K562 (cell line): ENCODE results near the gene TMCC1. TPM values are rescaled to one million over a fixed set of nuclear protein-coding genes. Genes with fewer than 3 reads are reported as not detected.
"Not testable (repeated sequence)": the region's sequence is repeated elsewhere in the genome, so short reads cannot be mapped to it uniquely, and the experiment has no call there.

Experiments
- ATAC-seq: fragments of 200-7000 bp; cut with Tn5 transposase; 3 replicates; pipeline ENCODE4 v1.9.1; 2020; ENCODE audit warnings: moderate library complexity
- BruUV-seq: library from RNA; stranded (reverse); fragments of 400-500 nt; replicated peaks from 2 replicates; lab custom pipeline; 2021; lab: Mats Ljungman, UMichigan
- CTCF ChIA-PET: fragments of 300-600 bp; formaldehyde crosslinking; extraction: SDS; loops from one replicate; lab custom pipeline; 2021; ENCODE audit warnings: low intra/inter-chr PET ratio; lab: Yijun Ruan, JAX
- POLR2A ChIA-PET: fragments of 300-600, 350-650 bp; sonication (Branson Sonifier 250); formaldehyde crosslinking; extraction: SDS; loops from one replicate; lab custom pipeline; 2021; ENCODE audit warnings: antibody characterized with exemption, inconsistent platforms; lab: Yijun Ruan, JAX
- DNase-seq, 4 experiments: peaks; one replicate each; pipeline versions ENCODE4 v3.0.0 to v3.0.0-alpha.2; 2011 to 2018; ENCODE audit warnings: low spot score in 3 of 4, mixed read lengths in 3 of 4; ENCODE audit errors: extremely low read depth in 1 of 4
- FAIRE-seq: peaks from 2 replicates; lab custom pipeline; 2011; peaks lifted over from hg19 to GRCh38; lab: Jason Lieb, UNC
- H2AFZ ChIP-seq: 2 replicates; pipeline ENCODE4 v1.6.0; 2011; ENCODE audit warnings: low read depth, low read length, control low read depth, inconsistent platforms
- H3K27ac ChIP-seq: fragments of 200-600 bp; 3 replicates; pipeline ENCODE4 v1.8.0; 2011; ENCODE audit warnings: low read depth, mild to moderate bottlenecking, control low read depth, inconsistent platforms, low read length, moderate library complexity, mixed read lengths; ENCODE audit errors: extremely low read depth
- H3K27me3 ChIP-seq, 2 experiments: fragments of 300-600 bp in 1 of 2; 2 replicates in 1 of 2; 3 replicates in 1 of 2; pipeline versions ENCODE4 v1.6.0 to v1.8.0; 2011; ENCODE audit warnings: inconsistent platforms in 2 of 2, low read length in 2 of 2, mild to moderate bottlenecking in 1 of 2, mixed read lengths in 1 of 2, moderate library complexity in 1 of 2; ENCODE audit not compliant: control insufficient read depth in 2 of 2, insufficient read depth in 2 of 2
- H3K36me3 ChIP-seq: fragments of 300-600 bp; 3 replicates; pipeline ENCODE4 v1.8.0; 2011; ENCODE audit warnings: mild to moderate bottlenecking, low read length, inconsistent platforms; ENCODE audit not compliant: control insufficient read depth, insufficient read depth
- H3K4me1 ChIP-seq, 2 experiments: fragments of 200-600 bp in 1 of 2; replicated peaks in 1 of 2; 2 replicates in 1 of 2; 3 replicates in 1 of 2; pipeline versions ENCODE4 v1.5.1 to v1.8.0; 2011; ENCODE audit warnings: inconsistent platforms in 2 of 2, low read length in 2 of 2, mild to moderate bottlenecking in 1 of 2, mixed read lengths in 1 of 2, moderate library complexity in 1 of 2; ENCODE audit not compliant: control insufficient read depth in 2 of 2, insufficient read depth in 2 of 2
- H3K4me2 ChIP-seq: 2 replicates; pipeline ENCODE4 v1.6.1; 2011; ENCODE audit warnings: low read length, control low read depth, inconsistent platforms, mixed read lengths; ENCODE audit not compliant: insufficient read depth
- H3K4me3 ChIP-seq: fragments of 200-600 bp; sonication (generic), shearing (Covaris generic); 2 replicates; pipeline ENCODE4 v1.5.1; 2016; ENCODE audit warnings: control low read depth, inconsistent platforms
- H3K79me2 ChIP-seq: fragments of 200-600 bp; 3 replicates; pipeline ENCODE4 v1.8.0; 2011; ENCODE audit warnings: low read length, inconsistent platforms; ENCODE audit not compliant: control insufficient read depth, insufficient read depth
- H3K9ac ChIP-seq, 2 experiments: 2 replicates each; pipeline versions ENCODE4 v1.6.0 to v1.6.1; 2011; ENCODE audit warnings: low read depth in 2 of 2, low read length in 2 of 2, control low read depth in 1 of 2, inconsistent platforms in 1 of 2, mild to moderate bottlenecking in 1 of 2, mixed read lengths in 1 of 2; ENCODE audit not compliant: insufficient read depth in 1 of 2
- H3K9me1 ChIP-seq: one replicate; pipeline ENCODE4 v1.6.0; 2011; ENCODE audit warnings: inconsistent platforms, mild to moderate bottlenecking, low read length, moderate library complexity; ENCODE audit not compliant: control insufficient read depth, insufficient read depth
- H3K9me3 ChIP-seq: replicated peaks from 2 replicates; pipeline ENCODE4 v1.5.1; 2011; ENCODE audit warnings: low read depth, low read length, inconsistent platforms; ENCODE audit not compliant: control insufficient read depth, insufficient read depth
- H4K20me1 ChIP-seq: replicated peaks from 2 replicates; pipeline ENCODE4 v1.6.1; 2011; ENCODE audit warnings: low read length, inconsistent platforms, mixed read lengths; ENCODE audit not compliant: control insufficient read depth, insufficient read depth
- ELK3 ChIP-seq: fragments of 450-650 bp; formaldehyde crosslinking; IDR thresholded peaks from 2 replicates; pipeline ENCODE4 v1.4.0; 2020; ENCODE audit warnings: mild to moderate bottlenecking
- FOXK1 ChIP-seq: sonication (generic); formaldehyde crosslinking; IDR thresholded peaks from 2 replicates; pipeline ENCODE4 v1.8.0; 2022; ENCODE audit warnings: missing genetic modification reagents, mild to moderate bottlenecking, borderline replicate concordance
- IRF1 ChIP-seq: sonication (generic); formaldehyde crosslinking; IDR thresholded peaks from 2 replicates; pipeline ENCODE4 v1.8.0; 2022; ENCODE audit warnings: missing genetic modification reagents, mild to moderate bottlenecking, borderline replicate concordance
- NONO ChIP-seq, 2 experiments: fragments of 200-400 bp in 1 of 2; fragments of 450-650 bp in 1 of 2; formaldehyde crosslinking in 1 of 2; IDR thresholded peaks; 2 replicates each; pipeline ENCODE4 v1.6.1; 2017; ENCODE audit warnings: low read depth in 2 of 2, mild to moderate bottlenecking in 2 of 2, moderate library complexity in 2 of 2, low read length in 1 of 2
- PRMT5 ChIP-seq: sonication (generic); formaldehyde crosslinking; IDR thresholded peaks from 2 replicates; pipeline ENCODE4 v1.5.0; 2020; ENCODE audit warnings: missing genetic modification reagents
- SMAD1 ChIP-seq: fragments of 150-350 bp; IDR thresholded peaks from 2 replicates; pipeline ENCODE4 v1.6.1; 2014; ENCODE audit warnings: low read length, low read depth; ENCODE audit not compliant: partially characterized antibody
- U2AF2 ChIP-seq: fragments of 200-400 bp; formaldehyde crosslinking; optimal IDR thresholded peaks from 2 replicates; pipeline ENCODE3; 2017; ENCODE audit warnings: low read depth, mild to moderate bottlenecking, low read length
- ZBTB26 ChIP-seq: fragments of 450-650 bp; formaldehyde crosslinking; IDR thresholded peaks from 2 replicates; pipeline ENCODE4 v1.4.0; 2022; ENCODE audit warnings: missing genetic modification characterization
- ZNF140 ChIP-seq: fragments of 250-450 bp; sonication (Bioruptor Pico); IDR thresholded peaks from 2 replicates; pipeline ENCODE4 v1.8.0; 2021; ENCODE audit warnings: moderate library complexity, mild to moderate bottlenecking, inconsistent platforms
- ZNF263 ChIP-seq: sonication (generic); formaldehyde crosslinking; IDR thresholded peaks from 2 replicates; pipeline ENCODE4 v1.8.0; 2022; ENCODE audit warnings: mild to moderate bottlenecking, missing genetic modification reagents, borderline replicate concordance
- WGBS: fragments of 100-300 bp; shearing (Covaris generic); methylation state at CpG from one replicate; pipeline ENCODE4 v1.1.6; 2016; ENCODE audit warnings: low coverage, mixed read lengths; ENCODE audit not compliant: insufficient coverage; ENCODE audit errors: missing lambda C conversion rate; 5-methylcytosine and 5-hydroxymethylcytosine counted together
- in situ Hi-C: fragments of 300-500 bp; cut with MboI; formaldehyde crosslinking; loops from 4 replicates; pipeline ENCODE4 v1.15.0; 2018; ENCODE audit warnings: inconsistent platforms, mixed read lengths
- intact Hi-C: fragments of 100-400 bp; cut with micrococcal nuclease; formaldehyde crosslinking; loops from 2 replicates; pipeline ENCODE4 v1.14.2; 2022
- polyA plus RNA-seq, 8 experiments: library from polyadenylated mRNA; depleted of rRNA in 4 of 8; stranded (reverse) in 5 of 8; unstranded in 3 of 8; fragments of >200 nt; fragmentation: Nextera tagmentation in 2 of 8; fragmentation: Illumina TruSeq in 1 of 8; extraction: Ambion mirVana in 2 of 8; extraction: Trizol in 1 of 8; gene quantifications; 2 replicates each; pipeline versions ENCODE4 v1.2.1 to v1.2.3, GENCODE V29; 2011 to 2014; ENCODE audit warnings: inconsistent platforms in 1 of 8, missing spikeins in 1 of 8
- total RNA-seq, 7 experiments: library from RNA; depleted of rRNA in 6 of 7; stranded (reverse); fragments of >200 nt in 6 of 7; fragmentation: Illumina TruSeq in 2 of 7; extraction: Trizol in 2 of 7; gene quantifications; 2 replicates each; pipeline versions ENCODE4 v1.2.1 to v1.2.3, GENCODE V29; 2011 to 2021; ENCODE audit warnings: low replicate concordance in 1 of 7

The TMCC1 gene
- total and polyA plus RNA-seq, 9 of the 15 experiments (the other 6 are each of a cell fraction or from before 2014, with no cell fraction given): 0.89 to 8.7 (median 4.0) TPM

DNA sequence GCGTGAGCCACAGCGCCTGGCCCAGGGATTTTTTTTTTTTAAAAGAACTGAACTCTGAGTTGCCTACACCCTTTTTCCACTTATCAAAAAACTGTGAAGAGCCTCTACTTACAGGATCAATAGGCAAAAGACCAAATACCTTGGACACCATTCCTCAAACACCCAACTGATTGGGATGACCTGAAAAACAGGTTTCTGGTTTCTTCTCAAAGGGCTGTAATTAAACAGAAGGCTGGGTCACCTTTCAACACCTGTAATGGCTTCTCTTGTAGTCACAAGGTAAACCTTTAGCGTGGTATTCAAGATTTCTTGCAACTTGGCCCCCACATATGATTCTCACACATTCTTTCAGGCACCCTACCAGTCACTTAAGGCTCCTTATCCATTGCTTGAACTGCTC, 248.7 kb downstream of the TMCC1 start:
- TF ChIP-seq ELK3: no peak
- TF ChIP-seq IRF1 (CRISPR knock-in tag): no peak
- TF ChIP-seq U2AF2: no peak
- TF ChIP-seq FOXK1: no peak
- no peak for TF ChIP-seq ZNF263 (CRISPR knock-in tag)
- TF ChIP-seq ZBTB26: no peak
- TF ChIP-seq SMAD1: no peak
- TF ChIP-seq ZNF140: no peak
- TF ChIP-seq PRMT5 (CRISPR knock-in tag): no peak
- TF ChIP-seq NONO (IDR thresholded peaks at IDR 0.05; ENCODE audit: low read depth in 2 of 2, low read length in 1 of 2): no peak
- H3K9me3 ChIP-seq: no peaks in the 10 kb centered on the region
- H3K4me1 ChIP-seq: no peaks in the 10 kb centered on the region; a peak in 1 of 5 replicates
- WGBS: 18% methylated on average over 1 of the region's 3 CpGs
- H4K20me1 ChIP-seq: no peaks in the 10 kb centered on the region
- no peaks in the 10 kb centered on the region for H3K27me3 ChIP-seq
- DNase-seq (no peak), FAIRE-seq (no peak), ATAC-seq (no peak)
- ChIA-PET POLR2A (no interaction called here), CTCF (no interaction called here)
- H3K9me1 ChIP-seq: no peaks in the 10 kb centered on the region
- no peaks in the 10 kb centered on the region for H3K36me3 ChIP-seq
- no peaks in the 10 kb centered on the region for H3K79me2 ChIP-seq
- BruUV-seq: no TSS peak
- H3K4me3 ChIP-seq: no peak overlapping the region
- intact Hi-C loops: no loop called here
- H3K9ac ChIP-seq: no peak overlapping the region
- H3K27ac ChIP-seq: no peak overlapping the region
- in situ Hi-C loops: no loop called here
- no peak overlapping the region for H2AFZ ChIP-seq
- no peak overlapping the region for H3K4me2 ChIP-seq

- WGBS: 0% methylated on average over 3 of the region's 10 CpGs
- H3K4me1 ChIP-seq, ATAC-seq, H3K9me3 ChIP-seq, H3K9ac ChIP-seq, H3K4me3 ChIP-seq, DNase-seq, H3K9me1 ChIP-seq, POLR2A ChIA-PET, H3K4me2 ChIP-seq, intact Hi-C loops, in situ Hi-C loops, CTCF ChIA-PET, BruUV-seq, H3K79me2 ChIP-seq, H3K36me3 ChIP-seq, H3K27ac ChIP-seq, H4K20me1 ChIP-seq, H2AFZ ChIP-seq, FAIRE-seq, H3K27me3 ChIP-seq: not testable (repeated sequence)
Measured at GRCh38 chr3:129641567-129642260, 251.8 kb downstream of the TMCC1 start.
